Measurements from ENCODE around the gene LMX1A. TPM values are rescaled to one million over a fixed set of nuclear protein-coding genes. Genes with fewer than 3 reads are reported as not detected.

Gene LMX1A
- total RNA-seq, 1 experiment from 2014 or later = not detected

- DNase-seq (ENCODE audit: low read depth, low spot score) = no peak
- H3K4me3 ChIP-seq (ENCODE audit: low read depth in 2 of 2, low read length in 2 of 2) = no peak overlapping the region
- ChIA-PET POLR2A (no interaction called here), CTCF (no interaction called here)
- no peaks in the 10 kb centered on the region for H3K36me3 ChIP-seq (ENCODE audit: control insufficient read depth, insufficient read depth, low read length)
- no peak for ATAC-seq
- intact Hi-C loops (cut with micrococcal nuclease; ENCODE audit: unreplicated experiment) (no loop called here), in situ Hi-C loops (cut with HindIII; ENCODE audit: low pct_unique_long_range_greater_than_20kb, low sequenced_read_pairs) (no loop called here)
- H3K27me3 ChIP-seq (ENCODE audit: control insufficient read depth, insufficient read depth, low read length) = peaks cover 35% of the 10 kb centered on the region
- no peaks in the 10 kb centered on the region for H3K9me3 ChIP-seq (ENCODE audit: control insufficient read depth, insufficient read depth, low read depth, low read length)
- TF ChIP-seq TCF7L2 (IDR thresholded peaks at IDR 0.05; ENCODE audit: low read depth, low read length) = no peak
- no peak for TF ChIP-seq REST (IDR thresholded peaks at IDR 0.05; ENCODE audit: insufficient read depth in 1 of 2, low read depth in 2 of 2, low read length in 1 of 2)
- no peak for TF ChIP-seq CTCF (IDR thresholded peaks at IDR 0.05)
- TF ChIP-seq POLR2AphosphoS5 (IDR thresholded peaks at IDR 0.05; ENCODE audit: low read depth, low read length) = no peak
- TF ChIP-seq SIN3A (IDR thresholded peaks at IDR 0.05; ENCODE audit: borderline replicate concordance, insufficient read depth, low read depth, low read length) = no peak
- no peak overlapping the region for H3K27ac ChIP-seq (ENCODE audit: low read length)
- no TSS peak for BruUV-seq (replicated peaks)
- no peaks in the 10 kb centered on the region for H3K4me1 ChIP-seq (ENCODE audit: control insufficient read depth, insufficient read depth, low read length)
These were observed 12.3 kb downstream of the LMX1A start for GRCh38 chr1:165344198-165344597.

- H3K27me3 ChIP-seq (ENCODE audit: control insufficient read depth, insufficient read depth, low read length) = peaks cover 22% of the 10 kb centered on the region
These were observed 13.9 kb downstream of the LMX1A start for GRCh38 chr1:165342587-165342986.

More at GRCh38 chr1:165342587-165342986, 13.9 kb downstream of the LMX1A start:
- no TSS peak for BruUV-seq (replicated peaks)
- ATAC-seq (no peak), DNase-seq (ENCODE audit: low read depth, low spot score) (no peak)
- intact Hi-C loops (cut with micrococcal nuclease; ENCODE audit: unreplicated experiment) (no loop called here), in situ Hi-C loops (cut with HindIII; ENCODE audit: low pct_unique_long_range_greater_than_20kb, low sequenced_read_pairs) (no loop called here)
- ChIA-PET CTCF (no interaction called here), POLR2A (no interaction called here)
- Histone ChIP-seq H3K27ac (ENCODE audit: low read length) (no peak overlapping the region), H3K9me3 (ENCODE audit: control insufficient read depth, insufficient read depth, low read depth, low read length) (no peaks in the 10 kb centered on the region), H3K4me1 (ENCODE audit: control insufficient read depth, insufficient read depth, low read length) (no peaks in the 10 kb centered on the region), H3K4me3 (ENCODE audit: low read depth in 2 of 2, low read length in 2 of 2) (no peak overlapping the region), H3K36me3 (ENCODE audit: control insufficient read depth, insufficient read depth, low read length) (no peaks in the 10 kb centered on the region)
- TF ChIP-seq POLR2AphosphoS5 (IDR thresholded peaks at IDR 0.05; ENCODE audit: low read depth, low read length) = no peak
- no peak for TF ChIP-seq TCF7L2 (IDR thresholded peaks at IDR 0.05; ENCODE audit: low read depth, low read length)
- no peak for TF ChIP-seq REST (IDR thresholded peaks at IDR 0.05; ENCODE audit: insufficient read depth in 1 of 2, low read depth in 2 of 2, low read length in 1 of 2)
- TF ChIP-seq CTCF (IDR thresholded peaks at IDR 0.05) = no peak
- no peak for TF ChIP-seq SIN3A (IDR thresholded peaks at IDR 0.05; ENCODE audit: borderline replicate concordance, insufficient read depth, low read depth, low read length)

Measured in Panc1 (cell line).